KMS-11 (cell line): Measurements from ENCODE around the gene LRBA.

ENCODE experiments used
- H2AFZ ChIP-seq: fragments of 200-600 bp; sonication (generic); 2 replicates; pipeline ENCODE4 v1.6.1; 2016; ENCODE audit warnings: antibody characterized with exemption, mixed run types, low read depth
- H3K27ac ChIP-seq: fragments of 200-600 bp; sonication (generic); 2 replicates; pipeline ENCODE4 v1.6.1; 2016; ENCODE audit warnings: mild to moderate bottlenecking, mixed run types
- H3K27me3 ChIP-seq: fragments of 200-600 bp; sonication (generic); 2 replicates; pipeline ENCODE4 v1.6.1; 2017; ENCODE audit warnings: mild to moderate bottlenecking, low read depth, mixed run types, moderate library complexity; ENCODE audit not compliant: insufficient read depth
- H3K36me3 ChIP-seq: fragments of 200-600 bp; sonication (generic); 2 replicates; pipeline ENCODE4 v1.6.1; 2017; ENCODE audit warnings: mild to moderate bottlenecking, mixed run types; ENCODE audit not compliant: insufficient read depth
- H3K4me1 ChIP-seq: fragments of 200-600 bp; sonication (generic); 2 replicates; pipeline ENCODE4 v1.6.1; 2016; ENCODE audit warnings: mild to moderate bottlenecking, low read depth, mixed run types; ENCODE audit not compliant: poor library complexity, severe bottlenecking
- H3K4me2 ChIP-seq: fragments of 200-600 bp; sonication (generic); 2 replicates; pipeline ENCODE4 v1.7.0; 2016; ENCODE audit warnings: mild to moderate bottlenecking, mixed run types
- H3K4me3 ChIP-seq: fragments of 200-600 bp; sonication (generic); IDR thresholded peaks from 2 replicates; pipeline ENCODE4 v1.6.1; 2017; ENCODE audit warnings: low read depth, low read length, mixed read lengths; ENCODE audit not compliant: insufficient read depth
- H3K79me2 ChIP-seq: fragments of 200-600 bp; sonication (generic); 2 replicates; pipeline ENCODE4 v1.6.1; 2016; ENCODE audit warnings: low read depth, mixed run types; ENCODE audit not compliant: insufficient read depth
- H3K9ac ChIP-seq: fragments of 200-600 bp; sonication (generic); 2 replicates; pipeline ENCODE4 v1.6.1; 2016; ENCODE audit warnings: mild to moderate bottlenecking, mixed run types
- H4K20me1 ChIP-seq: fragments of 200-600 bp; sonication (generic); 2 replicates; pipeline ENCODE4 v1.6.1; 2016; ENCODE audit warnings: mild to moderate bottlenecking, mixed run types; ENCODE audit not compliant: insufficient read depth
- CTCF ChIP-seq: fragments of 200-600 bp; sonication (generic); conservative IDR thresholded peaks from 2 replicates; pipeline ENCODE4 v1.6.1; 2017; ENCODE audit warnings: low read depth, mild to moderate bottlenecking, antibody characterized with exemption, low read length, moderate library complexity, mixed read lengths

The LRBA gene

DNA sequence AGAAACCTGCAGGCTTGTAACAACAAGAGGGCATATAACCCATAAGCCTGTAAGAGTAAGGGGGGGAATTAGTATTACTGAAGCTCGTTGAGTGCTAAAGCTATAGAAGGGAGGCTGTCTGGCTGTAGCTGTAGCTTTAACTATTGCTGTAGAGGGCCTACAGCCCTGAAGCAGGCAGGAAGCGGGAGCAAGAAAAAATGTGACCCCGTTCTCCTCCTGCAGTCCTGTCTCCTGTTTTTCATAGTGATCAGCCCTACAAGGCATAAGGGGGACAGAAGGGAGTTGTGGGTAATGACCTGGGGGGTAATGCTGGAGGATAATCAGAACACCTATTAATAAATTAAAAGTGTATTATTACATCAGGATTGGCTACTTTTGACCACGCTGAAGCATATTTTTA, 640.1 kb downstream of the LRBA start:
- Histone ChIP-seq H3K36me3 (no peaks in the 10 kb centered on the region), H3K9ac (no peak overlapping the region), H3K4me3 (no peak overlapping the region), H3K4me2 (no peak overlapping the region), H3K79me2 (no peaks in the 10 kb centered on the region), H3K27me3 (no peaks in the 10 kb centered on the region), H3K27ac (no peak overlapping the region), H2AFZ (no peak overlapping the region), H4K20me1 (no peaks in the 10 kb centered on the region), H3K4me1 (no peaks in the 10 kb centered on the region)
- no peak for TF ChIP-seq CTCF

GRCh38 chr4:150371869-150372268, 643.2 kb downstream of the LRBA start:
- H2AFZ ChIP-seq = no peak overlapping the region
- no peak for TF ChIP-seq CTCF
- H3K9ac ChIP-seq = no peak overlapping the region
- H3K4me3 ChIP-seq = no peak overlapping the region
- no peaks in the 10 kb centered on the region for H4K20me1 ChIP-seq
- H3K79me2 ChIP-seq = no peaks in the 10 kb centered on the region
- H3K27ac ChIP-seq = no peak overlapping the region
- H3K36me3 ChIP-seq = no peaks in the 10 kb centered on the region
- no peaks in the 10 kb centered on the region for H3K27me3 ChIP-seq
- no peaks in the 10 kb centered on the region for H3K4me1 ChIP-seq
- H3K4me2 ChIP-seq = no peak overlapping the region

- no peak overlapping the region for H3K4me2 ChIP-seq
- no peak for TF ChIP-seq CTCF
- H3K79me2 ChIP-seq = no peaks in the 10 kb centered on the region
- H4K20me1 ChIP-seq = no peaks in the 10 kb centered on the region
- no peak overlapping the region for H3K27ac ChIP-seq
- H3K36me3 ChIP-seq = no peaks in the 10 kb centered on the region
- H3K4me3 ChIP-seq = no peak overlapping the region
- no peaks in the 10 kb centered on the region for H3K27me3 ChIP-seq
- H3K9ac ChIP-seq = no peak overlapping the region
- peaks cover 9% of the 10 kb centered on the region for H3K4me1 ChIP-seq
- H2AFZ ChIP-seq = no peak overlapping the region
These were observed 645.4 kb downstream of the LRBA start for GRCh38 chr4:150369434-150370380.

DNA sequence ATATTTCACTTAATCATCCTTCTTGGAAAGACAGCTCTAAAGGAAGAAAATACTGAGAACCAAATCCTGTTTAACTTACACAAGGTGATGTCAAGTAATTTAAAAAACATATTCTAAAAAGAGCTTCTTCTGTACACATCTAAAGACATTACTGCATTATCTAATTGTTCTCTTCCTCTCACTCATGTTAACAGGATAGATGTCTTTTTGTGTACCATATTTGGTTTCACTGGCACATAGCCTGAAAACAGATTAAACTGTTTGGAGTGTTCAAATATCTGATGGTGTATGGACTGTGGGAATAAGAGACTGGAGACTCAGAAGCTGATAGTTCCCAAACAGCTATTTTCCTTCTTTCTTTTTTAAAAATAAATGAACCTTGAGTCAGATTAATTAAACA, 646.4 kb downstream of the LRBA start:
- H3K9ac ChIP-seq = no peak overlapping the region
- H3K79me2 ChIP-seq = no peaks in the 10 kb centered on the region
- H3K4me1 ChIP-seq = peaks cover 19% of the 10 kb centered on the region
- H2AFZ ChIP-seq = no peak overlapping the region
- no peaks in the 10 kb centered on the region for H4K20me1 ChIP-seq
- H3K27ac ChIP-seq = no peak overlapping the region
- H3K4me2 ChIP-seq = no peak overlapping the region
- no peaks in the 10 kb centered on the region for H3K27me3 ChIP-seq
- H3K4me3 ChIP-seq = no peak overlapping the region
- TF ChIP-seq CTCF = no peak
- H3K36me3 ChIP-seq = no peaks in the 10 kb centered on the region
